Jurkat, Clone E6-1 (cell line): ENCODE measurements around the gene TSPOAP1.

ENCODE experiments used
- DNase-seq: peaks from one replicate; pipeline ENCODE4 v3.0.0-alpha.2; 2011; ENCODE audit warnings: low read depth, low spot score
- H3K4me3 ChIP-seq: 2 replicates; pipeline ENCODE4 v1.5.1; 2011; ENCODE audit warnings: mild to moderate bottlenecking, low read length, control low read depth, moderate library complexity

The TSPOAP1 gene

DNA sequence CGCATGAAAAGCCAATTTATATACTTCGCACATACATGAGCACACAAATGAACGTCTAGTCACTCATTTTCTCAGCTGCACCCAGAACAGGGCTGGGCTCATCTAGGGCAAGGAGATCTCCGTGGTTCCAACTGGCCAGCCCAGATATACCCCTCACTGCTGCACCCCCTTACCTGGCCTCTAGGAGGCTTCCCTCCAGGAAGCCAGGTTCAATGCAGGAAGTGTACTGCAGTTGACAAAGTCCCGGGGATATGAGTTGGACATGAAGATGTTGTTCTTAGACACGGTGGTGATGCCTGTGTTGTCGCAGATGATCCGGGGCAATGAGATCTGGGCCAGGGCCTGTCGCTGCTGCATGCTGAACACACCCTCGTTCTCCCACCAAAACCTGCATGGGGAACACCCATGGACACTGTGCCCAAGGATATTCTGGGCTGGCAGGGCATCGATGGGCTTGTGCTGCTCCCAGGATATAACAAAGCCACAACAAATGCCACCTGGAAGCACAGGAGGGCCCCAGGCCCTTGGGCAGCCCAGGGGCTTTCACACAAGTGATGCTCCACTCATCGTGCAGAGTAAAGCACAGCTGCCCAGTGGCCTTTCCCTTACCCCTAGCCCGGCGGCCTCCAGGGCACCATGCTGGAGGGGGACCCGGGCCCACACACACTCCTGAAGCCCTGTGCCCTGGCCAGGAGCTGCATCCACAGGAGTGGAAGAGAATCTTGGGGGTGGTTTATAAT, 57.9 kb downstream of the TSPOAP1 start:
- DNase-seq: no peak
- H3K4me3 ChIP-seq: no peak overlapping the region

GRCh38 chr17:58269557-58270291, 58.9 kb downstream of the TSPOAP1 start:
- DNase-seq: no peak
- no peak overlapping the region for H3K4me3 ChIP-seq

DNA sequence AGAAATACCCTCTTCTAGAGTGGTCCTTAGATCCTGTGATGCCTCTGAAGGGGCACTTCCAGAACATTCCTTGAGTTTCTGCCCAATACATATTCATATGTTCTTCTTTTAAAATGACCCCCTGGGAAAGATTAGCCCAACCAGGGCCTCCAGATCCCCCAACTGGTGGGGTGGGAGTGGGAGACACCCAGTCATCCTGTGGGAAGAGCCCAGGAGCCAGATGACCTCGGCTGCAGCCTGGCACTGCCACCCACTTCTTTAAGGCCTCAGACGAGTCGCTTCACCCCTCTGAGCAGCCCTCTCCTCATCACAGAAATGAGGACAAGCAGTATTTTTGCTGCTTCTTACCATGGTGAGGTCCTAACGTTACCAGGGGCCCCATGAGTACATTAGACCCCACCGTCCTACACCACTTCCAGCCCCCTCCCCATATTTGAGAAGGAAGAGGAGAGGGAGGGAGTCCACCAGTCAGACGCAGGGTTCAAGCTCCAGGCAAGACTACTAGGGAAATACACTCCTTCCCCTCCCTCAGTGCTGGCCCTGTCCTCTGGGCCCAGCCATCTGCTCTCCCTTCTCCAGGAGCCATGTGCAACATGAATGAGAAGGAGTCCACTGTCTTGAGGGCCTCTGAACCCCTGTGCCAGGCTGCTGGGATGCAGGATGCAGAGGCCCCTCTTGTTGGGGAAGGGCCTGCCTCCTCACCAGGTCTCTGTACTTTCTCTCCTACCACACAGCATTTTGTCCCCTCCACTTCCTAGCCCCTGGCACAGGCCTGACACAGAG, 59.6 kb downstream of the TSPOAP1 start:
- DNase-seq: no peak
- no peak overlapping the region for H3K4me3 ChIP-seq

DNA sequence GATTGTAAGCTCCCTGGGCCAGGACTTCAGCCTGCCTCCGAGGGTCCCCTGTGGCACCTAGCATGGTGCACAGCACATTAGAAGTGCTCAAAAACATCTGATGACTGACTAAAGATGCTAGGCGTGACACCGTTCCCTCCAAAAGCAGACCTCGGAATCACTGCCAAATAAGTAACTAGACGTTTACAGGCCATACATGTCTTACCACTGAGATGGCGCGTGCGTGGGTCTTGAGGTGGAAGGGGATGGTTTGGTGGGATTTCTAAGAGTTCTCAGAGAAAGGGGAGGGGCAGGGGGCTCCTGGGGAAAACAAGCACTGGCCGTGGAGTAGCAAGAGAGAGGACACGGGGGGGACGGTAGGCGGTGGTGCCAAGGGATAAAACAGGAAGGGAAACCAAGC, 60.3 kb downstream of the TSPOAP1 start:
- no peak for DNase-seq

GRCh38 chr17:58267347-58268324, 61.0 kb downstream of the TSPOAP1 start:
- H3K4me3 ChIP-seq: no peak overlapping the region
- DNase-seq: no peak

More for the DNA sequence above, 60.3 kb downstream of the TSPOAP1 start:
- no peak overlapping the region for H3K4me3 ChIP-seq

DNA sequence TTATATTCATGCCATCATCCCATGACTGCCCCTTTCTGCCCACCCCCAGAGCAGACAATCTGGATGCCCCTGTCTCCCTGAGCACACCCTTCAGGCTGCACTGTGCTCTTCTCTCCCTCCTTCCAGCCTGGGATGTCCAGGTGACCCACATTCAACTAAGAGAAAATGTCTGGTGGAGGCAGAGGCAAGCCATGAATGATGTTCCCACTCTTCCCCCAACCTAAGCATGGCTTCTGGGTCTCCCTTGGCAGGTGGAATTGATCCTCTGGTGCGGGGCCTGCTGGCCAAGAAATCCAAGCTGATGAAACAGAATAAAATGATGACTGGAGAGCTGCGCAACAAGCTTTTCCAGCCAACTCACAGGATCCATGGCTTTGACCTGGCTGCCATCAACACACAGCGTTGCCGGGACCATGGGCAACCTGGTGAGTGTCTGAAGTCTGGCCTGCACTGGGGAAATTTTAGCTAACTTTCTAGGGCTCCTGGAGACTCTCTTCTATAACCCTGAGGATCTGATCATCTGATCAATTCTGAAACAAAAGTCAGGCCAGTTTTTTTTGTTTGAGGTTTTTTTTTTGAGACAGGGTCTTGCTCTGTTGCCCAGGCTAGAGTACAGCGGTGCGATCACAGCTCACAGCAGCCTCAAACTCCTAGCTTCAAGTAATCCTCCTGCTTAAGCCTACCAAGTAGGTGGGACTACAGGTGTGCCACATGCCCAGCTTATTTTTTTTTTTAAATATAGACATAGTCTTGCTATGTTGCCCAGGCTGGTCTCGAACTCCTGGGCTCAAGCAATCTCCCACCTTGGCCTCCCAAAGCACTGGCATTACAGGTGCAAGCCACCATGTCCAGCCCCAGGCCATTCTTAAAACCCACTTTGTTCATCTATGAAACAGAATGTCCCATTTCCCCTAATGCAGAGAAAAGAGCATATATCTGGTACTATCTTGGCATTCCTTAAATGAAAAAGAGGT, 62.4 kb downstream of the TSPOAP1 start:
- DNase-seq: no peak
- H3K4me3 ChIP-seq: no peak overlapping the region

DNA sequence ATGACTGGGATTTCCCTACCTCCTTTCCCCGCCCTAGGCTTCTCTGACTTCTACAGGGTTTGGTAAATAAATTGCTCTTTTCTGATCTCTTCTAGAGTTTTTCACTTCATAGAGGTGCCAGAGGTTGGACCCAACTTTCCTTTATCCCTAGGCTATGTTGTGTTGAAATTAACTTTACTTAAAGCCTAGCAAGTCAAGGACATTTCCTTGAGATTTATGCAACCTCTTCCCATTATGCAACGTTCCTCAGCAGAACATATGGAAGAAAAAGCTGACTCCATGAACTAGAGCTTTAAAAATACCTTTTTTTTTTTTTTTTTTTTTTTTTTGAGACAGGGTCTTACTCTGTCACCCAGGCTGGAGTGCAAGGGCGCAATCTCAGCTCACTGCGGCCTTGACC, 63.3 kb downstream of the TSPOAP1 start:
- no peak for DNase-seq
- H3K4me3 ChIP-seq: no peak overlapping the region

GRCh38 chr17:58264407-58265103, 64.0 kb downstream of the TSPOAP1 start:
- no peak for DNase-seq

DNA sequence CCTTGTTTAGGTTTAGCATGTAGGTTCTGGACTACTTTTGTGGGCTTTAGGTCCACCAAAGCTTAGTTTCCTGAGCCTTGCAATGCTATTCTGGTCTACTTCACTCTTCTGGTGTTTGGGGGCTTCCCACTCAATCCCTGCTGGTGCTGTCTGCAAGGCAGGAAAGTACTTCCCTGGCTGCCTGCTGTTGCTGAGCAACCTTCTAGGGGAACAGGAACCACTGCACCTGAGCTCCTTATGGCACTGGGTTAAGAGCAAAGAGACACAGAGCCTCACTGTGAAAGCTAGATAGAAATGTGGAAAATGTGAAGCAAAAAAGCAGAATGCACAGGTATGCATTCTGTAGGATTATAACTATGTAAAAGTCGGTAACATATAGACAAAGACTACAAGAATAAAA, 64.8 kb downstream of the TSPOAP1 start:
- no peak overlapping the region for H3K4me3 ChIP-seq
- DNase-seq: no peak

More at GRCh38 chr17:58264407-58265103, 64.0 kb downstream of the TSPOAP1 start:
- no peak overlapping the region for H3K4me3 ChIP-seq

DNA sequence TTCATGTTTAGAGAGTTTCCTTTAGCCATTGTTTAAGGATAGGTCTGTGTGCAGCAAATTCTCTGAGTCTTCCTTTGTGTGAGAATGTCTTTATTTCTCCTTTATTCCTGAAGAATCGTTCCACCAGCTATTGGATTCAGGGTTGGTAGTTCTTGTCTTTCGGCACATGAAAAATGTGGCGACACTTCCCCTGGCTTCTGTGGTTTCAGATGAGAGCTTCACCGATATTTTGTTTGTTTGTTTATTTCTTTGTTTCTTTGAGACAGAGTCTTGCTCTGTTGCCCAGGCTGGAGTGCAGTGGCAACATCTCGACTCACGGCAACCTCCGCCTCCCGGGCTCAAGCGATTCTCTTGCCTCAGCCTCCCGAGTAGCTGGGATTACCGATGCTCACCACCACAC, 66.4 kb downstream of the TSPOAP1 start:
- DNase-seq: no peak
- H3K4me3 ChIP-seq: no peak overlapping the region

- DNase-seq: no peak
- no peak overlapping the region for H3K4me3 ChIP-seq
Observed at GRCh38 chr17:58254803-58255202, 73.8 kb downstream of the TSPOAP1 start.

DNA sequence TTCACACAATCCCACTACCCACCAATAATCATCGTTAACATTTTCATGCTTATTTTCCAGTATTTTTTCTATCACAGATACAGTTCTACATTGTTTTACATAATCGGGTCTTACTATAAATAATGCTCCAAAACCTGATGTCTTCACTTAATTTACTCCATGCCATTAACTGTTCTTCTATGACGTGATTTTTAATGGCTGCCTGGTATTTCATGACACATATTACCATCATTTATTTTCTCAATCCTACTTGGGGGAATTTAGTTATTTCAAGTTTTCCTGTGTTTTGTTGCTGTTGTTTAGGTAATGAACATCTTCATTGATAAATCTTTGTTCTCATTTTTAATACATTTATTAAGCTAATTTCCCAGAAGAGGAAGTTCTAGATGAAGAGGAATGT, 75.5 kb downstream of the TSPOAP1 start:
- no peak overlapping the region for H3K4me3 ChIP-seq
- no peak for DNase-seq

- H3K4me3 ChIP-seq: no peak overlapping the region
- DNase-seq: no peak
Observed at GRCh38 chr17:58252141-58252540, 76.5 kb downstream of the TSPOAP1 start.
